A549 (cell line): ENCODE measurements around the gene LUC7L2.

Source experiments
- CHD2 ChIP-seq: fragments of 150-350 bp; IDR thresholded peaks from 2 replicates; pipeline ENCODE4 v1.6.1; 2014; ENCODE audit warnings: low read length; ENCODE audit not compliant: partially characterized antibody
- HDAC2 ChIP-seq: fragments of 200-600 bp; sonication (generic); IDR thresholded peaks from 2 replicates; pipeline ENCODE4 v1.6.1; 2016
- POLR2A ChIP-seq: IDR thresholded peaks from 2 replicates; pipeline ENCODE4 v1.6.1; 2012; ENCODE audit warnings: mild to moderate bottlenecking, low read length
- TF ChIP-seq, protein P1 (sequence below): fragments of >200 bp; sonication (Bioruptor Twin); formaldehyde crosslinking; IDR thresholded peaks from 3 replicates; pipeline ENCODE4 v1.5.1; 2016
- TF ChIP-seq, protein P2 (sequence below): IDR thresholded peaks from 2 replicates; pipeline ENCODE4 v1.6.1; 2012
- TF ChIP-seq, protein P3 (sequence below): fragments of 450-650 bp; IDR thresholded peaks from 2 replicates; pipeline ENCODE4 v1.6.1; 2014; ENCODE audit warnings: antibody characterized with exemption

DNA sequence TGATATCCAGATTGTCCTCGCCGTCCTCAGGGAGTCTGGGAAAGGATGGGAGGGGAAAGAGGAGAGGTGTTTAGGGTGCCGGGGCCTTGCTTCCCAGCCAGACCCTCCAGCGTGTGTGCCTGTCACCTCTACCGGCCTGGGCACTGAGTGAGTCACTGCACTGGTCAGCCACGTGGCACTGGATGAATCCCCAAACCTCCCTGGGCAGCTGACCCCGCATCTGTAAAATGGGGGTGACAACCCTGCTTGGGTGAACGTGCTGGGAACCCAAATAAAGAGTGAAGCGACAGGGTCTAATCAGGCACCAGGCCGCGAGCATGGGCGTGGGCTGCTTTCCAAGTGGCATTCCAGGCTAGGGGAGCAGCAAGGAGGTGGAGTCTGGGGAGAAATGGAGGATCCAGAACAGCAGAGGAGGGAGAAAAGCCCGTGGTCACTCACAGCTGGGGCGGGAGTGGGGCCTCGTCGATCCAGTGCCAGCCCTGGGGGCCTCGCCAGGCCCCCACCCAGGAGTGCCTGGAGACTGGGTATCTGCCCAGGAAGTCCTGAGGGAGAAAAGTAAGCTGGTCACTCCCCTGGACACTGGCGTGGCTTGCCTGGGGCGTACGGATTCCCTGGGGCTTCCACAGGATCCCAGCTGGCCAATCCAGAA lies 94.1 kb downstream of the LUC7L2 start:
- TF ChIP-seq POLR2A = no peak
- TF ChIP-seq CHD2 = no peak
- TF ChIP-seq, protein P1, sequence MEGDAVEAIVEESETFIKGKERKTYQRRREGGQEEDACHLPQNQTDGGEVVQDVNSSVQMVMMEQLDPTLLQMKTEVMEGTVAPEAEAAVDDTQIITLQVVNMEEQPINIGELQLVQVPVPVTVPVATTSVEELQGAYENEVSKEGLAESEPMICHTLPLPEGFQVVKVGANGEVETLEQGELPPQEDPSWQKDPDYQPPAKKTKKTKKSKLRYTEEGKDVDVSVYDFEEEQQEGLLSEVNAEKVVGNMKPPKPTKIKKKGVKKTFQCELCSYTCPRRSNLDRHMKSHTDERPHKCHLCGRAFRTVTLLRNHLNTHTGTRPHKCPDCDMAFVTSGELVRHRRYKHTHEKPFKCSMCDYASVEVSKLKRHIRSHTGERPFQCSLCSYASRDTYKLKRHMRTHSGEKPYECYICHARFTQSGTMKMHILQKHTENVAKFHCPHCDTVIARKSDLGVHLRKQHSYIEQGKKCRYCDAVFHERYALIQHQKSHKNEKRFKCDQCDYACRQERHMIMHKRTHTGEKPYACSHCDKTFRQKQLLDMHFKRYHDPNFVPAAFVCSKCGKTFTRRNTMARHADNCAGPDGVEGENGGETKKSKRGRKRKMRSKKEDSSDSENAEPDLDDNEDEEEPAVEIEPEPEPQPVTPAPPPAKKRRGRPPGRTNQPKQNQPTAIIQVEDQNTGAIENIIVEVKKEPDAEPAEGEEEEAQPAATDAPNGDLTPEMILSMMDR = no peak; the same call in 2 of the 3 replicates
- TF ChIP-seq, protein P2, sequence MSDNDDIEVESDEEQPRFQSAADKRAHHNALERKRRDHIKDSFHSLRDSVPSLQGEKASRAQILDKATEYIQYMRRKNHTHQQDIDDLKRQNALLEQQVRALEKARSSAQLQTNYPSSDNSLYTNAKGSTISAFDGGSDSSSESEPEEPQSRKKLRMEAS = no peak
- TF ChIP-seq, protein P3, sequence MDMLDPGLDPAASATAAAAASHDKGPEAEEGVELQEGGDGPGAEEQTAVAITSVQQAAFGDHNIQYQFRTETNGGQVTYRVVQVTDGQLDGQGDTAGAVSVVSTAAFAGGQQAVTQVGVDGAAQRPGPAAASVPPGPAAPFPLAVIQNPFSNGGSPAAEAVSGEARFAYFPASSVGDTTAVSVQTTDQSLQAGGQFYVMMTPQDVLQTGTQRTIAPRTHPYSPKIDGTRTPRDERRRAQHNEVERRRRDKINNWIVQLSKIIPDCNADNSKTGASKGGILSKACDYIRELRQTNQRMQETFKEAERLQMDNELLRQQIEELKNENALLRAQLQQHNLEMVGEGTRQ = no peak
- no peak for TF ChIP-seq HDAC2
